Caco-2 (cell line): ENCODE data around the gene POLD4. TPM values are rescaled to one million over a fixed set of nuclear protein-coding genes. Genes with fewer than 3 reads are reported as not detected.

Source experiments
- total RNA-seq: library from RNA; stranded (reverse); gene quantifications from 2 replicates; pipeline ENCODE4 v1.2.3, GENCODE V29; 2022

Gene POLD4
- total RNA-seq, 1 experiment from 2014 or later: 29.8 TPM

Other genes with a start within 250 kb of the POLD4 start
- gene KDM2A, start 234.3 kb downstream of the POLD4 start, total RNA-seq: 122 and 134 TPM in 2 replicates
- 113 and 120 TPM in 2 replicates for gene GRK2, start 87.1 kb downstream of the POLD4 start, total RNA-seq
- 83.3 and 88.6 TPM in 2 replicates for gene ANKRD13D, start 64.2 kb downstream of the POLD4 start, total RNA-seq
- gene SSH3, start 50.0 kb downstream of the POLD4 start, total RNA-seq: 81.2 and 89.6 TPM in 2 replicates
- gene CLCF1, start 20.1 kb upstream of the POLD4 start, total RNA-seq: 4.5 and 5.8 TPM in 2 replicates
- gene RAD9A, start 38.4 kb upstream of the POLD4 start, total RNA-seq: 55.1 and 63.5 TPM in 2 replicates
- 384 and 389 TPM in 2 replicates for gene PPP1CA, start 48.3 kb upstream of the POLD4 start, total RNA-seq
- gene TBC1D10C, start 50.5 kb upstream of the POLD4 start, total RNA-seq: 0.26 TPM in 1 of 2 replicates, not detected in the other
- gene CARNS1, start 62.1 kb upstream of the POLD4 start, total RNA-seq: 0.09 and 0.28 TPM in 2 replicates
- 109 and 116 TPM in 2 replicates for gene RPS6KB2, start 74.9 kb upstream of the POLD4 start, total RNA-seq
- gene PTPRCAP, start 84.1 kb upstream of the POLD4 start, total RNA-seq: 0.27 TPM in 1 of 2 replicates, not detected in the other
- gene CORO1B, start 89.9 kb upstream of the POLD4 start, total RNA-seq: 172 and 176 TPM in 2 replicates
- gene GPR152, start 99.2 kb upstream of the POLD4 start, total RNA-seq: not detected in 2 replicates
- gene CABP4, start 101.8 kb upstream of the POLD4 start, total RNA-seq: not detected in 2 replicates
- gene TMEM134, start 115.7 kb upstream of the POLD4 start, total RNA-seq: 47.9 and 52.2 TPM in 2 replicates
- gene AIP, start 129.5 kb upstream of the POLD4 start, total RNA-seq: 110 and 112 TPM in 2 replicates
- 65.0 and 78.3 TPM in 2 replicates for gene PITPNM1, start 151.8 kb upstream of the POLD4 start, total RNA-seq
- 96.1 and 99.4 TPM in 2 replicates for gene CDK2AP2, start 154.6 kb upstream of the POLD4 start, total RNA-seq
- not detected in 2 replicates for gene CABP2, start 169.9 kb upstream of the POLD4 start, total RNA-seq
- 1,799 and 1,911 TPM in 2 replicates for gene GSTP1, start 230.3 kb upstream of the POLD4 start, total RNA-seq